ENCODE measurements around the gene GRAMD1A.
"Not testable (repeated sequence)": the region's sequence is repeated elsewhere in the genome, so short reads cannot be mapped to it uniquely, and the experiment has no call there.

Gene GRAMD1A

DNA sequence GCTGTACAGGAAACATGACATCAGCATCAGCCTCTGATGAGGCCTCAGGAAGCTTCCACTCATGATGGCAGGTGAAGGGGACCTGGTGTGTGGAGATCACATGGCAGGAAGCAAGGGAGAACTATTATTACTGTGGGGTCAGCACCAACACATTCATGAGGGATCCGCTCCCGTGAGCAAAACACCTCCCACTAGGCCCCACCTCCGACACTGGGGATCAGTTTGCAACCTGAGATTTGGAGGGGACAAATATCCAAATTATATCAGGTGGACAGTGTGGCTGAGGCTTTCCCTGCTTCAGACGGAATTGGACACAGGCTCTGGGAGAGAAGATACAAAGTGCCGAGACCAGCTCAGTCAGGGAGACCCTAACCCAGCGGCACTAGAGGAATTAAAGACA lies 30.4 kb upstream of the GRAMD1A start:
- no peak overlapping the region for H3K4me3 ChIP-seq (replicated peaks in 1 of 2; ENCODE audit: low read depth in 2 of 2, low read length in 2 of 2)
- TF ChIP-seq CTCF (IDR thresholded peaks at IDR 0.05; ENCODE audit: low read depth, low read length): no peak
- DNase-seq (ENCODE audit: low read depth in 2 of 2): no peak

DNA sequence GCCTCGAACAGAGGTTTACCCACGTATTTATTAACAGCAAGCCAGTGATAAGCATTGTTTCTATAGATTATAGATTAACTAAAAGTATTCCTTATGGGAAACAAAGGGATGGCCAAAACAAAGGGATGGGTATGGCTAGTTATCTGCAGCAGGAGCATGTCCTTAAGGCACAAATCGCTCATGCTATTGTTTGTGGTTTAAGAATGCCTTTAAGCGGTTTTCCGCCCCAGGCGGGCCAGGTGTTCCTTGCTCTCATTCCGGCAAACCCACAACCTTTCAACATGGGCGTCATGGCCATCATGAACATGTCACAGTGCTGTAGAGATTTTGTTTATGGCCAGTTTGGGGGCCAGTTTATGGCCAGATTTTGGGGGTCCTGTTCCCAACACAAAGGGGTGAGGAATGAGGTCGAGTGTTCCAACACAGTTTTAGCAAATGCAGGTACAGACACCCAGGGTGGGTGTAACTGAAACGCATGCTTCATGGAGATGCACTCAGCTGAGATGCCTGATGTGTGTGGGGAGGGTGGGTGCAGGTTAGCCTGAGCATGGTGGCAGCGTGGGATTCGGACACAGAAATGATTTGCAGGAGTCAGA lies 29.8 kb upstream of the GRAMD1A start:
- not testable (repeated sequence) for H3K4me3 ChIP-seq (replicated peaks in 1 of 2; ENCODE audit: low read depth in 2 of 2, low read length in 2 of 2); DNase-seq (ENCODE audit: low read depth in 2 of 2)

- no peak overlapping the region for H3K4me3 ChIP-seq (replicated peaks in 1 of 2; ENCODE audit: low read depth in 2 of 2, low read length in 2 of 2)
- DNase-seq (ENCODE audit: low read depth in 2 of 2): no peak
- TF ChIP-seq CTCF (IDR thresholded peaks at IDR 0.05; ENCODE audit: low read depth, low read length): no peak
Observed at GRCh38 chr19:34972163-34972705, 27.9 kb upstream of the GRAMD1A start.

- no peak for TF ChIP-seq CTCF (IDR thresholded peaks at IDR 0.05; ENCODE audit: low read depth, low read length)
- DNase-seq (ENCODE audit: low read depth in 2 of 2): peak; percentile 79 to 82
Observed at GRCh38 chr19:34974646-34975045, 25.5 kb upstream of the GRAMD1A start.

DNA sequence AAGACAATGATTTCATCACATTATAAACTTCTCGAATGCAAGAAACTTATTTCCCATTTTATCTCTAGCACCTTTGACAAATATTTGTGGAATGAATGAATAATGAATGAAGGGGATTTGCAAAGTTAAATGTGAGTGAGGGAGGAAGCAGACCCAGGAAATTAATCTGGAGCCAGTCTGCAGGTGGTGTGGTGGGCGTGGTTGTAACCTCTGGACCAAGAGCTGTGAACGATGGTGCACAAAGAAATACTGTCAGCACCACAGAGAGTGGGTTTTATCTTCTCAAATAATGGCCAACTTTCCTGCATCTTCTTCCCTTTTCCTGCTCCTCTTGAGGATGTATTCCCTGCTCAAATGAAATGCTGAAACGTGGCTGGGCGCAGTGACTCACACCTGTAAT lies 25.1 kb upstream of the GRAMD1A start:
- DNase-seq (ENCODE audit: low read depth in 2 of 2): no peak
- no peak overlapping the region for H3K4me3 ChIP-seq (replicated peaks in 1 of 2; ENCODE audit: low read depth in 2 of 2, low read length in 2 of 2)
- no peak for TF ChIP-seq CTCF (IDR thresholded peaks at IDR 0.05; ENCODE audit: low read depth, low read length)

More at GRCh38 chr19:34974646-34975045, 25.5 kb upstream of the GRAMD1A start:
- no peak overlapping the region for H3K4me3 ChIP-seq (replicated peaks in 1 of 2; ENCODE audit: low read depth in 2 of 2, low read length in 2 of 2)

- no peak for DNase-seq (ENCODE audit: low read depth in 2 of 2)
- TF ChIP-seq CTCF (IDR thresholded peaks at IDR 0.05; ENCODE audit: low read depth, low read length): no peak
- H3K4me3 ChIP-seq (replicated peaks in 1 of 2; ENCODE audit: low read depth in 2 of 2, low read length in 2 of 2): no peak overlapping the region
Observed at GRCh38 chr19:34976611-34977010, 23.5 kb upstream of the GRAMD1A start.

GRCh38 chr19:34979819-34980640 lies 20.1 kb upstream of the GRAMD1A start:
- TF ChIP-seq CTCF (IDR thresholded peaks at IDR 0.05; ENCODE audit: low read depth, low read length): no peak
- no peak overlapping the region for H3K4me3 ChIP-seq (replicated peaks in 1 of 2; ENCODE audit: low read depth in 2 of 2, low read length in 2 of 2)
- no peak for DNase-seq (ENCODE audit: low read depth in 2 of 2)

Measured in cardiac fibroblast (primary cell).